ENCODE data around the gene COL4A1. TPM values are rescaled to one million over a fixed set of nuclear protein-coding genes. Genes with fewer than 3 reads are reported as not detected.

Gene COL4A1

Small RNA genes lying within 50 kb of the gene (microRNA-seq; reads per million reads assigned to microRNA genes)
- not detected for gene MIR8073
